Measurements from ENCODE around the gene CACNA1I.

Gene CACNA1I

DNA sequence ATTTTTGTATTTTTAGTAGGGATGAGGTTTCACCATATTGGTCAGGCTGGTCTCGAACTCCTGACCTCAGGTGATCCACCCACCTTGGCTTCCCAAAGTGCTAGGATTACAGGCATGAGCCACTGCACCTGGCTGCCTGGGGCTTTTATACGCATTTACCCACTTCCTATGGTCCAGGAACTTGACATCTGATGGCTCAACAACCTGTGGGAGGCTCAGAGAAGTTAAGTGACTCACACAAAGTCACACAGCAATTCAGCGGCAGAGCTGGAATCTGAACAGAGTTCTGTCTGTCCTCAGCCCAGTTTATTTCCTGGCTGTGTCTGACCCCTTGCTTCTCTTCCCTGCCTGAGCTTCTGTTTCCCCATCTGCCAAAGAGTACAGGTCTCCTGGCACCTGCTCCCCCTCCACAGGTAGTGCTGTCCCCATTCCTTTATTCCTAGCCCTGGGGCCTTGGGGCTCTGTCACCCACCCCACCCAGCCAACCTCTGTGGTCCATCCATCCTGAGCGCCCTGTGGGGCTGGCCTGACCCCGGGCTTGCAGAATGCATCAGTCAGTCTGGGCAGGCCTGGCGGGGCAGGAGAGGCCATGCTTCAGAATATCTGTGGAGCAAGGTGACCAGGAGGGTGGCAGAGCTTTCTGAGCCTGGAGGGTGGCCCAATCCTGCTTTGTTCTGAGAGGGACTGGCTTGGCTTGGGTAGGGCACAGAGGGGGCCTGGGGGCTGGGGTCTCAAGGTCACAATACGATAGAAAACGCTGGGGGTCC, 50.6 kb downstream of the CACNA1I start:
- Mint-ChIP-seq H3K9me3 (no peaks in the 10 kb centered on the region), H3K27ac (no peak overlapping the region), H3K36me3 (ENCODE audit: insufficient read depth) (no peaks in the 10 kb centered on the region), H3K4me1 (ENCODE audit: low read depth in 2 of 2) (peaks cover 4 to 5% of the 10 kb centered on the region in 2 donors), H3K27me3 (peaks cover 25 to 50% of the 10 kb centered on the region in 2 donors), H3K4me3 (no peak overlapping the region)
- ATAC-seq (replicated peaks) (no peak), DNase-seq (no peak)

DNA sequence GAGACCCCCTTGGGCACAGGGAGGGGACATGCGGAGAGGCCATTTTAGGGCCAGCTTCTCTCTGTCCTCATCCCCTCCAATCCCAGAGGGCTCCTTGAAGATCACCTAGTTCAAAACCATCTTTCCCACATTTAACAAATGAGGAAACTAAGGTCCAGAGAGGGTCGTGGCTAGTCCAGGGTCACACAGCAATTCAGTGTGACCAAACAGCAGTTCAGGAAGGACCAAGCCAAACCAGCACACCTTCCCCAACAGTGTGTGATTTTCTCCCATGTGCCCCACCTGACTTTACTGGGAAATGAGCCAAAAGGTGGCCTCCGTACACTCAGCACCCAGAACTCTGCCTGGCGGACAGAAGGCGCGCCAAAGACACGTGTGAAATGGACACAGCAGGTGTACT, 51.3 kb downstream of the CACNA1I start:
- no peak overlapping the region for H3K4me3 Mint-ChIP-seq
- H3K4me1 Mint-ChIP-seq (ENCODE audit: low read depth in 2 of 2), result peaks cover 4 to 5% of the 10 kb centered on the region in 2 donors
- H3K9me3 Mint-ChIP-seq, result no peaks in the 10 kb centered on the region
- no peaks in the 10 kb centered on the region for H3K36me3 Mint-ChIP-seq (ENCODE audit: insufficient read depth)
- ATAC-seq (replicated peaks), result no peak
- H3K27ac Mint-ChIP-seq, result no peak overlapping the region
- no peak for DNase-seq
- peaks cover 26 to 50% of the 10 kb centered on the region in 2 donors for H3K27me3 Mint-ChIP-seq

DNA sequence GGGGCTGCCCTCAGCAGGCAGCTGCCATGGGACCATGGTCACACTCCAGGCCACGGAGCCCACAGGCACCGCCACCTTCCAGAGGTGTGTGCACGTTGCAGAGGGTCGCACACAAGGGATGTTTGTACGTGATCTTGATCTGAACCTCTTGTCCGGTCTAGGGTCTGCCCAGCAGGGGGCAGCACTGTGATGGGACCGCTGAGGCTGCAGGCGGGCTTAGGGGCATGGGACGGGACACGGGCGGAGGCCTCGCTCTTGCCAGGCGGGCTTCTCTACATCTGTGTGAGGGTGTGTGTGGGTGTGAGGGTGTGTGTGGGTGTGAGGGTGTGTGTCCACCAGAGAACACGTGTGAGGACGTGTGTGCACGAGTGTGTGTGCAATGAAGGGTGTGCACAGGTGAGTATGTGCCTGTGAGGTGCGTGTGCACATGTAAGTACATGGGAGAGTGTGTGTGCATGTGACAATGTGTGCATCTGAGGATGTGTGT, 52.4 kb downstream of the CACNA1I start:
- H3K27ac Mint-ChIP-seq, result no peak overlapping the region
- ATAC-seq (replicated peaks), result peak; percentile 80
- H3K36me3 Mint-ChIP-seq (ENCODE audit: insufficient read depth), result no peaks in the 10 kb centered on the region
- peak; percentile 70 to 75 (median 70) for DNase-seq
- H3K4me3 Mint-ChIP-seq, result no peak overlapping the region
- H3K9me3 Mint-ChIP-seq, result no peaks in the 10 kb centered on the region
- H3K4me1 Mint-ChIP-seq (ENCODE audit: low read depth in 2 of 2), result peaks cover 2 to 10% of the 10 kb centered on the region in 2 donors
- peaks cover 27 to 50% of the 10 kb centered on the region in 2 donors for H3K27me3 Mint-ChIP-seq

DNA sequence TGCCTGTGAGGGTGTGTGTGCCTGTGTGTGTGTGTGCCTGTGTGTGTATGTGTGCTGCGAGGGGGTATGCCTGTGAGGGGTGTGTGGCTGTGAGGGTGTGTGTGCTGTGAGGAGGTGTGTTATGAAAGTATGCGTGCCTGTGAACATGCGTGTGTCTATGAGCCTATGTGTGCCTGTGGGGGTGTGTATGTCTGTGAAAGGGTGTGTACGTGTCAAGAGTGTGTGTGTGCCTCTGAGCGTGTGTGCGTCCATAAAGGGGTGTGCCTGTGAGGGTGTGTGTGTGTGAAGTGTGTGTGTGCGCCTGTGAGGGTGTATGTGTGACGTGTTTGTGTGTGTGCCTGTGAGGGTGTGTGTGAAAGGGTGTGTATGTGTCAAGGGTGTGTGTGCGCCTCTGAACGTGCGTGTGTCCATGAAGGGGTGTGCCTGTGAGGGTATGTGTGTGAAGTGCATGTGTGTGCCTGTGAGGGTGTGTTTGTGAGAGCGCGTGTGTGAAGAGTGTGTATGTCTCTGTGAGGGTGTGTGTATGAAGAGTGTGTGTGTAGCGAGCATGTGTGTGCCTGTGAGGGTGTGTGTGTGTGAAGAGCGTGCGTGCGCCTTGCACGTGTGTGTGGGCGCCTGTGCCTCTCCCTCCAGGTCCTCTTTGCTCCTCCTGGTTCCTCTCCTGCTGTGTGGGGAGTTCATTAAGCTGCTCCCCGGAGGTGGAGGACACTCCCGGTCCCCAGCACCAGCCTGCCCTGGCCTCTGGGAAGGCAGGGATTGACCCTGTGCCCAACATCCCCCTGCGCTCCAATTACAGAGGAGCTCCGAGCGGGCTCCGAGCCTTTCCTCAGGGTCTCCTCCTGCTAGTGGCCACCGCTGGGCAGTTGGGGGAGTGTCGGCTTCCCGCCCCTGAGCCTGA, 53.3 kb downstream of the CACNA1I start:
- ATAC-seq (replicated peaks) (no peak), DNase-seq (no peak)
- H3K4me3 Mint-ChIP-seq, result no peak overlapping the region
- peaks cover 0 to 7% of the 10 kb centered on the region in 2 donors for H3K4me1 Mint-ChIP-seq (ENCODE audit: low read depth in 2 of 2)
- no peaks in the 10 kb centered on the region for H3K9me3 Mint-ChIP-seq
- H3K36me3 Mint-ChIP-seq (ENCODE audit: insufficient read depth), result no peaks in the 10 kb centered on the region
- H3K27ac Mint-ChIP-seq, result no peak overlapping the region
- peaks cover 22 to 45% of the 10 kb centered on the region in 2 donors for H3K27me3 Mint-ChIP-seq

DNA sequence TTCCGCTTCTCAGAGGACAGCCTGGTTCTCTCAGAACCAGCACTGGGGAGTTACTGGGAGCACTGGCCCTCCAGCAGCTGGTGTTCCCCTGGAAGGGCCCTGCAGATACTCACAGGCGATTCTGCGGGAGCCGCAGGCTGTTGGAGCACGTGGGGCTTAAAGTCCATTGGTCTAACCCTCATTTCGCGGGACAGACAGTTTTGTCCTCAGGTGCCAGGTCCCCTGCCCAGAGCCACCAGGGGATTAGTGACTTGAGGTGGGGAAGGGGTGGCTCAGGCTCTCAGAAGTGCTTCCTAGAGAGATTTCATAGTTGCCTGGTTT, 53.9 kb downstream of the CACNA1I start:
- ATAC-seq (replicated peaks) (no peak), DNase-seq (no peak)
- Mint-ChIP-seq H3K27ac (no peak overlapping the region), H3K9me3 (no peaks in the 10 kb centered on the region), H3K4me3 (no peak overlapping the region), H3K36me3 (ENCODE audit: insufficient read depth) (peaks cover 3% of the 10 kb centered on the region), H3K4me1 (ENCODE audit: low read depth in 2 of 2) (peaks cover 0 to 7% of the 10 kb centered on the region in 2 donors), H3K27me3 (peaks cover 28 to 45% of the 10 kb centered on the region in 2 donors)

DNA sequence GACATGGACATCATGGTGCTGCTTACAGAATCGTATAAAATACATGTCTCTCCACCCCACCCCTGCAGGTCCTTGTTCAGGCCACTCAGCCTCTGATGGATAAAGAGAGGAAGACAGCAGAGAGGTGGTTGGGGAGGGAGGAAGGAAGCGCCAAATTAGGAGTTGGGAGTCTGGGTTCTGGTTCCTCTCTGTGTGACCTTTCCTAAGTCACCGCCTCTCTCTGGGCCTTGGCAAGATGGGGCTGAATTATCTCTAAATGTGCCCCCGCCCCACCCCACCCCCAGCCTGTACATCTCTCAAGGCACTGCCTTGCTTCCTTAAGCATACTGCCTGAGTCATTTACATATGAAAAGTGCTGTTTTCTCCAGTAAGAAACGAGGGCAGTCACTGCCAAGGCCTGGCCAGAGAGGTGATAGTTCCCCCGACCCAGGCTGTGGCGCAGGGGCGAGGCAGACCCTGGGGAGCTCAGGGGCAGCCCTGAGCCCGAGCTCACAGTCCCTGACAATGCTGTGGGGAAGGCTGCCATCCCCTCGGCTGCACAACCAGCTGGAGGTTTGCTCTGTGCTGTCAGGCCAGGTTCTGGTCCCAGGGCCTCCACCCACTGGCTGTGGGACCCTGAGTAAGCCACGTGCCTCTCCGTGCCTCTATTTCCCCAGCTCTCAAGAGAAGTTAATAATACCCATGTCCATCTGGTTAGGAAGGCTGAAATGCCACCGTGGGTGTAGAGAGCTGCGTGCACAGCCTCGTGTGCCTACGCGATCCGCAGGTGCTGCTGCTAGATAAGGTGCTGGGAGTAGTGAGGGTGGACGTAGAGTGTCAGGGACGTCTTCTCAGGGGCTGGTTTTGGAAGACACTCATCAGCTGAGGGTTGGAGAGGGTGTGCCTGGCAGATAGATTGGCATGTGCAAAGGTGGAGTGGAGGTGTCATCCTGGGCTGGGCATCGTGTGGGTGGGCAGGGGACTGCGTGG, 55.3 kb downstream of the CACNA1I start:
- Mint-ChIP-seq H3K27me3 (peaks cover 29 to 44% of the 10 kb centered on the region in 2 donors), H3K4me3 (no peak overlapping the region), H3K4me1 (ENCODE audit: low read depth in 2 of 2) (peaks cover 0 to 7% of the 10 kb centered on the region in 2 donors), H3K27ac (no peak overlapping the region), H3K9me3 (no peaks in the 10 kb centered on the region), H3K36me3 (ENCODE audit: insufficient read depth) (peaks cover 5% of the 10 kb centered on the region)
- ATAC-seq (replicated peaks), result no peak
- no peak for DNase-seq

DNA sequence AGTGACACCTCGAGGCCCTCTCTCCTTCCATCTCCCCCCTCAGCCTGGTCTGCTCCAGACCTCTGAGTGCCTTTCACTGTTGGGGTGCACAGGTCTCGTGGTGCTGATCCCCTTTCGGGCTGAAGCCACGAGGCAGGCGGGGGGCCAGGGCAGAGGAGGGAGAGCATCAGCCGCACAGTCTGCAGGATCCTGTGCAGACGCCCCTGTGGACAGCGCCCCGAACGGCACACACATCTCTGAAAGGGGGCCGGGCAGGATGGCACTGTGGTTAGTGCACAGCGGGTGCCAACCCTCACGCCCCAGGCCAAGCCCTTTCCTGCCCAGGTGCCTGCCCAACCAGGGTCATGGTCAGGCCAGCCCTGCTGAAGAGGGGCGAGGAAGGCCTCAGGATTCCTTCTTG, 56.7 kb downstream of the CACNA1I start:
- H3K27ac Mint-ChIP-seq, result peak overlapping the region in 1 of 2 donors; percentile 14
- ATAC-seq (replicated peaks), result peak; percentile 40
- DNase-seq, result no peak
- no peak overlapping the region for H3K4me3 Mint-ChIP-seq
- H3K9me3 Mint-ChIP-seq, result no peaks in the 10 kb centered on the region
- H3K27me3 Mint-ChIP-seq, result peaks cover 29 to 44% of the 10 kb centered on the region in 2 donors
- H3K36me3 Mint-ChIP-seq (ENCODE audit: insufficient read depth), result peaks cover 5% of the 10 kb centered on the region
- peaks cover 3 to 7% of the 10 kb centered on the region in 2 donors for H3K4me1 Mint-ChIP-seq (ENCODE audit: low read depth in 2 of 2)

DNA sequence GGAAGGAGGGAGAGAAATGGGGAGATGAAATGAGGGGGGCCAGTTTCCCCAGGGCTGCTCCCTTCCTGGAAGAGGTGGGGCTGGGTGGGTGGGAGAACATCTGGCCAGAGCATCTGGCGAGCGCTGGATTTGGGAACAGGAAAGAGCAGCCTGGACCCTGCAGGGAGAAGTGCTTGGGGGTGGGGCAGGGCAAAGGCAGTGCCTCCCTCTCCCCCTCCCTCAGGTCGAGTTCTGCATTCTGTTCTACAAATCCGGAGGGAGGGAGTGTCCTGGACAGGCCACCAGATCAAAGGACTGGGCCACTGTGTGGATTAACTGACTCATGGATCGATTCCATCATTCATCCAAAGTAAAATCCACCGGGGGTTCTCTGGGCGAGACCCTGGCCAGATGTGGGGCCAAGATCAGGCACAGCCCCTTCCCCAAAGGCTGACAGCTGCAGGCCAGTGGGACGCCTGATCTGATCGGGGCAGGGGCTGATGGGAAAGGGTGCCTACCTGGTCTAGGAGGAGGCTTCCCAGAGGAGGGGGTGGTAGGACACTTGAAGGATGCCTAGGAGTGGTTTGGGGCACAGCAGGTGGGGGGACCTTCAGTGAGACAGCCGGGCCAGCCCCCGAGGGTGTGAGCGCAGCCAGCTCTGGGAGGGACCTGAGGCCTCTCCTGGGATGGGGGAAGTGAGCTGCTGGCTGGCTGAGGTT, 57.5 kb downstream of the CACNA1I start:
- H3K36me3 Mint-ChIP-seq (ENCODE audit: insufficient read depth), result peaks cover 5% of the 10 kb centered on the region
- H3K4me1 Mint-ChIP-seq (ENCODE audit: low read depth in 2 of 2), result peaks cover 3 to 7% of the 10 kb centered on the region in 2 donors
- H3K27me3 Mint-ChIP-seq, result peaks cover 29 to 44% of the 10 kb centered on the region in 2 donors
- DNase-seq, result no peak
- no peaks in the 10 kb centered on the region for H3K9me3 Mint-ChIP-seq
- no peak for ATAC-seq (replicated peaks)
- H3K4me3 Mint-ChIP-seq, result no peak overlapping the region
- H3K27ac Mint-ChIP-seq, result no peak overlapping the region

DNA sequence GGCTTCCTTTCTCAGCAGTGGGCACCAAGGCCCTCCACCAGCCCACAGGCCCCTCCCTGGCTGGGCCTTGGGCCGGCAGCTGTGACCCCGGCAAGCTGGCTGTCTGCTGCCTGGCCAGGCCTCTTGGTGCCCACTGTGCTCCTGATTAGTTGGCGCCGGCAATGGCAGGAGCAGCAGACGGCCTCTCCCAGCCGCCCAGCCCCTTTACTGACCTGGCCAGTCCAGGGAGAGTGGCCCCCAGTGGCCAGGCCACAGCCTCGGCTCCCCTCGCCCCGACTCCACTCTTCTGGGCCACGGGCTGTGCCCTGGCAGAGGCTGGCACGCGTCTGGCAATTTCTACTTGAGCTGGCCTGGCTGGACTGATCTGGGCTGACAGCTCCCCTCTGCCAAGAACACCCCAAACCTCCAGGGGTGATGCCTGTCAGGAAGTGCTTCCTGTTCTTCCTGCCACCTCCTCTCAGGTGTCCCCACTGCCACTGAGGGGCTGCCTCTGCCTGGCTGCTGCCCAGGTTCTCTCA, 58.1 kb downstream of the CACNA1I start:
- Mint-ChIP-seq H3K27me3 (peaks cover 29 to 44% of the 10 kb centered on the region in 2 donors), H3K27ac (no peak overlapping the region), H3K36me3 (ENCODE audit: insufficient read depth) (peaks cover 5% of the 10 kb centered on the region), H3K4me3 (no peak overlapping the region), H3K4me1 (ENCODE audit: low read depth in 2 of 2) (peaks cover 3 to 7% of the 10 kb centered on the region in 2 donors), H3K9me3 (no peaks in the 10 kb centered on the region)
- no peak for DNase-seq
- no peak for ATAC-seq (replicated peaks)

DNA sequence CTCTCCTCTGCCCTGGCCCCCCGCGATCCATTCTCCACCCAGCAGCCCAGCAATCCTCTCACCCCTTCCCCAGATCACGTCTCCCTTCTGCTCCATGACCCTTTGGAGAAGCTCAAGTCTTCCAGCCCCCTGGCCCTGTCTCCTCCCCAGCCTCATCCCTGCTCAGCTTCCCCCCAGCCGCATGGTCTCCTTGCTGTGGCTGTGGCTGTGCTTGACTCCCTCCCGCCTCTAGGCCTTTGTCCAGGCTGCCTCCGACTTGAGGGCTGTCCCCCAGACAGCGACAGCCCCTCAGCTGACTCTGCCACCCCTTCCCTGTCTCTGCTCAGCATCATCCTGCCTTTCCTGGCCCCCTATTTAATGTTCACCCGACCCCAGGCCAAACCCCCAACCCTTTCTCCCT, 59.3 kb downstream of the CACNA1I start:
- no peak for ATAC-seq (replicated peaks)
- no peak overlapping the region for H3K4me3 Mint-ChIP-seq

DNA sequence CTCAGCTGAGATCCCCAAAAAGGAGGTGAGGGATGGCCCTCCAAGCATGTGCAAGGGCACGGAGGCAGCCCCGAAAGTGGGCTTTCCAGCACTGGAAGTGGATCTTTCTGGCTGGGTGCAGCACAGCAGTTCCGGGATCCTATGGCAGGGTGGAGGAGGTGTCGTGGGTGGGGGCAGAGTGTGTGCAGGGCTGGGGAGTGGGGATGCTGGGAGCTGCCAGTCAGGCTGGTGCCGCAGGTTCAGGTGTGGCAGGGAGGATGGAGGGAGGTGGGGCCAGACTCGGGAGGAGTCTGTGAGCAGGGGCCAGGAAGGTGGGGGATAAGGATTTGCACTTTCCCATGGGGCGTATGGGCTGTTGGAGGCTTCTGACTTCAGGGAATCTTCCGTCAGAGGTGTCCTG, 60.2 kb downstream of the CACNA1I start:
- peaks cover 29 to 44% of the 10 kb centered on the region in 2 donors for H3K27me3 Mint-ChIP-seq
- H3K4me3 Mint-ChIP-seq, result no peak overlapping the region

More for the DNA sequence above, 59.3 kb downstream of the CACNA1I start:
- DNase-seq, result no peak
- Mint-ChIP-seq H3K36me3 (ENCODE audit: insufficient read depth) (peaks cover 5% of the 10 kb centered on the region), H3K4me1 (ENCODE audit: low read depth in 2 of 2) (peaks cover 3 to 7% of the 10 kb centered on the region in 2 donors), H3K27ac (no peak overlapping the region), H3K9me3 (no peaks in the 10 kb centered on the region), H3K27me3 (peaks cover 29 to 44% of the 10 kb centered on the region in 2 donors)

More for the DNA sequence above, 60.2 kb downstream of the CACNA1I start:
- peaks cover 3 to 7% of the 10 kb centered on the region in 2 donors for H3K4me1 Mint-ChIP-seq (ENCODE audit: low read depth in 2 of 2)
- H3K36me3 Mint-ChIP-seq (ENCODE audit: insufficient read depth), result peaks cover 5% of the 10 kb centered on the region
- ATAC-seq (replicated peaks) (no peak), DNase-seq (no peak)
- no peak overlapping the region for H3K27ac Mint-ChIP-seq
- no peaks in the 10 kb centered on the region for H3K9me3 Mint-ChIP-seq
